ENCODE results near the gene CLEC20A. TPM values are rescaled to one million over a fixed set of nuclear protein-coding genes. Genes with fewer than 3 reads are reported as not detected.

Gene CLEC20A
- total and polyA plus RNA-seq, 2 experiments from 2014 or later, result not detected

- TF ChIP-seq STAT1 (IDR thresholded peaks at IDR 0.05; ENCODE audit: unreplicated experiment), result no peak
- TF ChIP-seq JUNB (IDR thresholded peaks at IDR 0.05; ENCODE audit: unreplicated experiment), result no peak
- no peak for TF ChIP-seq ZNF331 (CRISPR knock-in tag; IDR thresholded peaks at IDR 0.05; ENCODE audit: low read depth)
- no peak for TF ChIP-seq CTCF (conservative IDR thresholded peaks at IDR 0.05; ENCODE audit: low read depth in 2 of 2)
- TF ChIP-seq EZH2phosphoT487 (IDR thresholded peaks at IDR 0.05; ENCODE audit: unreplicated experiment), result no peak
- TF ChIP-seq ETS1 (IDR thresholded peaks at IDR 0.05), result no peak
- TF ChIP-seq, protein P1, sequence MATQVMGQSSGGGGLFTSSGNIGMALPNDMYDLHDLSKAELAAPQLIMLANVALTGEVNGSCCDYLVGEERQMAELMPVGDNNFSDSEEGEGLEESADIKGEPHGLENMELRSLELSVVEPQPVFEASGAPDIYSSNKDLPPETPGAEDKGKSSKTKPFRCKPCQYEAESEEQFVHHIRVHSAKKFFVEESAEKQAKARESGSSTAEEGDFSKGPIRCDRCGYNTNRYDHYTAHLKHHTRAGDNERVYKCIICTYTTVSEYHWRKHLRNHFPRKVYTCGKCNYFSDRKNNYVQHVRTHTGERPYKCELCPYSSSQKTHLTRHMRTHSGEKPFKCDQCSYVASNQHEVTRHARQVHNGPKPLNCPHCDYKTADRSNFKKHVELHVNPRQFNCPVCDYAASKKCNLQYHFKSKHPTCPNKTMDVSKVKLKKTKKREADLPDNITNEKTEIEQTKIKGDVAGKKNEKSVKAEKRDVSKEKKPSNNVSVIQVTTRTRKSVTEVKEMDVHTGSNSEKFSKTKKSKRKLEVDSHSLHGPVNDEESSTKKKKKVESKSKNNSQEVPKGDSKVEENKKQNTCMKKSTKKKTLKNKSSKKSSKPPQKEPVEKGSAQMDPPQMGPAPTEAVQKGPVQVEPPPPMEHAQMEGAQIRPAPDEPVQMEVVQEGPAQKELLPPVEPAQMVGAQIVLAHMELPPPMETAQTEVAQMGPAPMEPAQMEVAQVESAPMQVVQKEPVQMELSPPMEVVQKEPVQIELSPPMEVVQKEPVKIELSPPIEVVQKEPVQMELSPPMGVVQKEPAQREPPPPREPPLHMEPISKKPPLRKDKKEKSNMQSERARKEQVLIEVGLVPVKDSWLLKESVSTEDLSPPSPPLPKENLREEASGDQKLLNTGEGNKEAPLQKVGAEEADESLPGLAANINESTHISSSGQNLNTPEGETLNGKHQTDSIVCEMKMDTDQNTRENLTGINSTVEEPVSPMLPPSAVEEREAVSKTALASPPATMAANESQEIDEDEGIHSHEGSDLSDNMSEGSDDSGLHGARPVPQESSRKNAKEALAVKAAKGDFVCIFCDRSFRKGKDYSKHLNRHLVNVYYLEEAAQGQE (IDR thresholded peaks at IDR 0.05; ENCODE audit: unreplicated experiment), result no peak
- TF ChIP-seq CREB1 (CRISPR knock-in tag; IDR thresholded peaks at IDR 0.05; ENCODE audit: low read depth), result no peak
- TF ChIP-seq POLR2AphosphoS5 (IDR thresholded peaks at IDR 0.05; ENCODE audit: low read depth), result no peak
- no peak for TF ChIP-seq EZH2 (IDR thresholded peaks at IDR 0.05; ENCODE audit: low read depth, unreplicated experiment)
- no peak for TF ChIP-seq NANOG (IDR thresholded peaks at IDR 0.05; ENCODE audit: borderline replicate concordance)
Measured at GRCh38 chr1:178536329-178536728, 39.6 kb upstream of the CLEC20A start (continued).

DNA sequence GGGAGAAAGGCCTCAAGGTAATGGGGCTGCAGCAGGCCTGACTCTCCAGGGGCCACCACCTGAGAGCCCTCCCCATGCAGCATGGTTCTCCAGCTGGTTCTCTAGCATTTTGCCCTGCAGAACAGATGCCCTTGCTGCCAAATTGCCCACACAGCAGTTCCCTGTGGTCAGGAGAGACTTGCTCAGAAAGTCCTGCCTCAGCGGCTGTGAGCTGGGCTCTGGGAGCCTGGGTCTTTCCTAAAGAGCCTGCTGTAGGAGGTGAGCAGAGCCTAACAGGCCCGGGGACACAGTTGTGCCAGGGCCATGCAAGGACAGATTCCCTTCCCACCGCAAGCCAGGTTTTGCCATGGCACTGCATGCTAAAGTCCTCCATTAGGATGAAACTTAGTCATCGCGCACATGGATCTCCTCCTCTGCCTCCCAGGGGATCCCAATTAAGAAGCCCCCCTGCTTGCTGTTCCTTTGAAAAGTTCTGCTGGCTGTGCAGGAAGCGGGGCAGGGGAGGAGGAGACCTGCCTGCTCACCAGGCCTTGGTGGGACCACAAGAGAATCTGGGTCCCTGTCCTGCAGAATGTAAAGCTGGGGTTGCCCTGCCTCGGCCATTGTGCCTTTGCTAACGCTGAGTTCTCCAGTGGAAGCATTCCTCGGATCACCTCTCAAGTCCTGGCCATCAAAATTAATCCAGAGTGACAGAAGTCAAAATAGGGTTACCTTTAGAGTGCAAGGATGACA lies 37.5 kb upstream of the CLEC20A start:
- Histone ChIP-seq H3K36me3 (ENCODE audit: insufficient read depth) (no peaks in the 10 kb centered on the region), H3F3A (replicated peaks; ENCODE audit: low read depth) (no peaks in the 10 kb centered on the region), H3K27ac (ENCODE audit: low read depth) (no peak overlapping the region), H3K4me2 (no peak overlapping the region), H3K4me3 (no peak overlapping the region), H3K27me3 (ENCODE audit: insufficient read depth) (no peaks in the 10 kb centered on the region), H3K4me1 (ENCODE audit: insufficient read depth) (no peaks in the 10 kb centered on the region), H2AFZ (peak overlapping the region; percentile 10; the same call in 1 of the 2 replicates), H3K79me2 (replicated peaks; ENCODE audit: insufficient read depth) (no peaks in the 10 kb centered on the region), H4K20me1 (replicated peaks; ENCODE audit: insufficient read depth) (no peaks in the 10 kb centered on the region), H3K9me2 (ENCODE audit: insufficient read depth) (no peaks in the 10 kb centered on the region)
- H3K36me3 Mint-ChIP-seq (ENCODE audit: low read depth), result no peaks in the 10 kb centered on the region
- no peaks in the 10 kb centered on the region for H3K9me3 Mint-ChIP-seq
- peaks cover 10% of the 10 kb centered on the region for H3K27me3 Mint-ChIP-seq (ENCODE audit: insufficient read depth, low read depth, poor library complexity)
- no peak overlapping the region for H3K27ac Mint-ChIP-seq
- no peaks in the 10 kb centered on the region; the same call in 2 of the 3 replicates for H3K4me1 Mint-ChIP-seq
- no peak for DNase-seq (ENCODE audit: low spot score)
- no peak overlapping the region for H3K4me3 Mint-ChIP-seq
- ATAC-seq, result no peak
- TF ChIP-seq CTCF (conservative IDR thresholded peaks at IDR 0.05; ENCODE audit: low read depth in 2 of 2) (no peak), EZH2phosphoT487 (IDR thresholded peaks at IDR 0.05; ENCODE audit: unreplicated experiment) (no peak), CREB1 (CRISPR knock-in tag; IDR thresholded peaks at IDR 0.05; ENCODE audit: low read depth) (no peak), STAT1 (IDR thresholded peaks at IDR 0.05; ENCODE audit: unreplicated experiment) (no peak), ZNF331 (CRISPR knock-in tag; IDR thresholded peaks at IDR 0.05; ENCODE audit: low read depth) (no peak), NANOG (IDR thresholded peaks at IDR 0.05; ENCODE audit: borderline replicate concordance) (no peak)

All from GM23338 (cell line).